Vagina (tissue), 2 donors: ENCODE measurements around the gene SLC3A2.

Experiments used
- POLR2A ChIP-seq, 2 donors: fragments of 450-650 bp; IDR thresholded peaks; one replicate each; pipeline ENCODE4 v1.6.1; 2017; ENCODE audit warnings: antibody characterized with exemption in 2 of 2, mild to moderate bottlenecking in 2 of 2, moderate library complexity in 2 of 2
- TF ChIP-seq, protein P1 (sequence below), 3 experiments: fragments of 450-650 bp in 2 of 3; fragments of 200-600 bp in 1 of 3; sonication (generic) in 1 of 3; IDR thresholded peaks; one replicate each; pipeline ENCODE4 v1.5.1; 2017 to 2019; ENCODE audit warnings: antibody characterized with exemption in 3 of 3, mild to moderate bottlenecking in 2 of 3, moderate library complexity in 2 of 3

DNA sequence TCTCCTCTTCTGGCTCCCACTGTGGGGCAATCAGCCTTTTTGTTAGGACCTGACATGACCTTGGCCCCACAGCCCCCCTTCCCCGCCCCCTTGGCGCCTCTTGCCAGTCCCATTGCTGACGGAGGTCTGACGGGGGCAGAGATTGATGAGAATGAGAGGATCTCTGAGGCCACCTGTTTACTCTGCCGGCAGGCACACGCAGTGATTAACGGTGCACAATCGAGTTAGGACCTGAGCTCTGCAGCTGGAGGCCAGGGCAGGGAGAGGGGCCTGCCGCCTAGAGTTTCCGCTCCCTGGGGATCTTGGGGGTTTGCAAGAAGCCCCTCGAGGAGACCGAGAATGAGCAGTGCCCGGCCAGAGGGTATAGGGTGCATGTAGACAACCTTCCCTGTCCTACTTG is 47.3 kb downstream of the SLC3A2 start:
- TF ChIP-seq, protein P1, sequence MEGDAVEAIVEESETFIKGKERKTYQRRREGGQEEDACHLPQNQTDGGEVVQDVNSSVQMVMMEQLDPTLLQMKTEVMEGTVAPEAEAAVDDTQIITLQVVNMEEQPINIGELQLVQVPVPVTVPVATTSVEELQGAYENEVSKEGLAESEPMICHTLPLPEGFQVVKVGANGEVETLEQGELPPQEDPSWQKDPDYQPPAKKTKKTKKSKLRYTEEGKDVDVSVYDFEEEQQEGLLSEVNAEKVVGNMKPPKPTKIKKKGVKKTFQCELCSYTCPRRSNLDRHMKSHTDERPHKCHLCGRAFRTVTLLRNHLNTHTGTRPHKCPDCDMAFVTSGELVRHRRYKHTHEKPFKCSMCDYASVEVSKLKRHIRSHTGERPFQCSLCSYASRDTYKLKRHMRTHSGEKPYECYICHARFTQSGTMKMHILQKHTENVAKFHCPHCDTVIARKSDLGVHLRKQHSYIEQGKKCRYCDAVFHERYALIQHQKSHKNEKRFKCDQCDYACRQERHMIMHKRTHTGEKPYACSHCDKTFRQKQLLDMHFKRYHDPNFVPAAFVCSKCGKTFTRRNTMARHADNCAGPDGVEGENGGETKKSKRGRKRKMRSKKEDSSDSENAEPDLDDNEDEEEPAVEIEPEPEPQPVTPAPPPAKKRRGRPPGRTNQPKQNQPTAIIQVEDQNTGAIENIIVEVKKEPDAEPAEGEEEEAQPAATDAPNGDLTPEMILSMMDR (IDR thresholded peaks at IDR 0.05) = no peak
- TF ChIP-seq POLR2A (IDR thresholded peaks at IDR 0.05) = no peak
